Measurements from ENCODE around the gene ASH1L. TPM values are rescaled to one million over a fixed set of nuclear protein-coding genes. Genes with fewer than 3 reads are reported as not detected.
"Not testable (repeated sequence)": the region's sequence is repeated elsewhere in the genome, so short reads cannot be mapped to it uniquely, and the experiment has no call there.

Gene ASH1L
- total RNA-seq, 4 donors from 2014 or later, result 55.6 to 81.3 (median 75.0) TPM

- no peaks in the 10 kb centered on the region for H3K4me1 ChIP-seq
- 89% methylated on average over 1 of the region's 1 CpG; no CpG with 5 or more reads in 1 of the 2 donors for WGBS, 2 donors (ENCODE audit: low coverage in 1 of 2)
- ATAC-seq, result no peak
- H3K36me3 ChIP-seq, result peaks cover 0 to 75% of the 10 kb centered on the region in 2 donors
- no peak overlapping the region for H3K27ac ChIP-seq
- no peaks in the 10 kb centered on the region for H3K27me3 ChIP-seq
- no peak for TF ChIP-seq CTCF (IDR thresholded peaks at IDR 0.05)
- no peak for TF ChIP-seq EP300 (IDR thresholded peaks at IDR 0.05)
- TF ChIP-seq POLR2A (IDR thresholded peaks at IDR 0.05), result no peak
- no peak for TF ChIP-seq POLR2AphosphoS5 (IDR thresholded peaks at IDR 0.05)
- no peaks in the 10 kb centered on the region for H3K9me3 ChIP-seq
- no peak overlapping the region for H3K4me3 ChIP-seq
These were observed 151.7 kb downstream of the ASH1L start for GRCh38 chr1:155410931-155411330.

GRCh38 chr1:155396874-155397476, 165.6 kb downstream of the ASH1L start:
- Histone ChIP-seq H3K27ac (no peak overlapping the region), H3K4me1 (peaks cover 0 to 12% (median 0%) of the 10 kb centered on the region in 3 donors), H3K9me3 (no peaks in the 10 kb centered on the region), H3K36me3 (peaks cover 0 to 58% of the 10 kb centered on the region in 2 donors), H3K4me3 (no peak overlapping the region), H3K27me3 (no peaks in the 10 kb centered on the region)
- TF ChIP-seq CTCF (IDR thresholded peaks at IDR 0.05) (no peak), POLR2AphosphoS5 (IDR thresholded peaks at IDR 0.05) (no peak), POLR2A (IDR thresholded peaks at IDR 0.05) (no peak), EP300 (IDR thresholded peaks at IDR 0.05) (no peak)
- 86 to 90% methylated on average over 3 to 10 of the region's 12 CpGs for WGBS, 2 donors (ENCODE audit: low coverage in 1 of 2)
- ATAC-seq, result peak; percentile 50

- H3K4me3 ChIP-seq, result no peak overlapping the region
- 39 to 40% methylated on average over 2 to 5 of the region's 5 CpGs for WGBS, 2 donors (ENCODE audit: low coverage in 1 of 2)
- no peaks in the 10 kb centered on the region for H3K9me3 ChIP-seq
- ATAC-seq, result no peak
- H3K4me1 ChIP-seq, result peaks cover 0 to 8% (median 0%) of the 10 kb centered on the region in 3 donors
- TF ChIP-seq CTCF (IDR thresholded peaks at IDR 0.05), result no peak
- no peak for TF ChIP-seq POLR2A (IDR thresholded peaks at IDR 0.05)
- no peak for TF ChIP-seq POLR2AphosphoS5 (IDR thresholded peaks at IDR 0.05)
- TF ChIP-seq EP300 (IDR thresholded peaks at IDR 0.05), result no peak
- peaks cover 0 to 69% of the 10 kb centered on the region in 2 donors for H3K36me3 ChIP-seq
- H3K27me3 ChIP-seq, result no peaks in the 10 kb centered on the region
- H3K27ac ChIP-seq, result peak overlapping the region in 1 of 4 donors; percentile 15
These were observed 169.6 kb downstream of the ASH1L start for GRCh38 chr1:155392898-155393411.

- H3K4me1 ChIP-seq, result no peaks in the 10 kb centered on the region
- H3K9me3 ChIP-seq, result no peaks in the 10 kb centered on the region
- H3K27ac ChIP-seq, result no peak overlapping the region
- TF ChIP-seq EP300 (IDR thresholded peaks at IDR 0.05), result no peak
- no peak for TF ChIP-seq POLR2A (IDR thresholded peaks at IDR 0.05)
- TF ChIP-seq POLR2AphosphoS5 (IDR thresholded peaks at IDR 0.05), result no peak
- no peak for TF ChIP-seq CTCF (IDR thresholded peaks at IDR 0.05)
- peaks cover 0 to 76% of the 10 kb centered on the region in 2 donors for H3K36me3 ChIP-seq
- no peak for ATAC-seq
- H3K27me3 ChIP-seq, result no peaks in the 10 kb centered on the region
- H3K4me3 ChIP-seq, result no peak overlapping the region
These were observed 172.8 kb downstream of the ASH1L start for GRCh38 chr1:155389826-155390225.

GRCh38 chr1:155385836-155386235, 176.8 kb downstream of the ASH1L start:
- not testable (repeated sequence) for H3K27ac ChIP-seq, H3K27me3 ChIP-seq, H3K4me1 ChIP-seq, ATAC-seq, H3K9me3 ChIP-seq, H3K4me3 ChIP-seq
- peaks cover 0 to 58% of the 10 kb centered on the region in 2 donors for H3K36me3 ChIP-seq
- WGBS, 2 donors (ENCODE audit: low coverage in 1 of 2), result 85 to 90% methylated on average over 2 to 4 of the region's 5 CpGs
